ENCODE data around the gene ATP23. TPM values are rescaled to one million over a fixed set of nuclear protein-coding genes. Genes with fewer than 3 reads are reported as not detected.

Gene ATP23
- total and polyA plus RNA-seq, 2 donors (not counting 3 experiments of a cell fraction or from before 2014, with no cell fraction given), result 5.9 to 9.0 TPM

GRCh38 chr12:57908511-57908910 lies 32.9 kb upstream of the ATP23 start:
- Histone ChIP-seq H3K79me2 (ENCODE audit: control insufficient read depth, insufficient read depth, low read length) (no peaks in the 10 kb centered on the region), H3K27ac (ENCODE audit: insufficient read depth, low read depth, low read length) (no peak overlapping the region), H3K9me3 (replicated peaks; ENCODE audit: control insufficient read depth, insufficient read depth, low read length) (no peaks in the 10 kb centered on the region), H2AFZ (ENCODE audit: low read depth, low read length) (no peak overlapping the region), H3K36me3 (ENCODE audit: control insufficient read depth in 2 of 2, extremely low read depth in 1 of 2, insufficient read depth in 2 of 2, low read length in 2 of 2) (no peaks in the 10 kb centered on the region), H4K20me1 (replicated peaks; ENCODE audit: control insufficient read depth, extremely low read depth, insufficient read depth, low read length) (no peaks in the 10 kb centered on the region), H3K4me3 (replicated peaks in 1 of 3; ENCODE audit: insufficient read depth in 1 of 3, low read depth in 1 of 3, low read length in 3 of 3) (no peak overlapping the region), H3K4me2 (ENCODE audit: insufficient read depth, low read length) (no peak overlapping the region), H3K9ac (replicated peaks; ENCODE audit: extremely low read depth, insufficient read depth, low read length) (no peak overlapping the region), H3K9me1 (replicated peaks; ENCODE audit: control insufficient read depth, extremely low read depth, insufficient read depth, low read length) (no peaks in the 10 kb centered on the region), H3K27me3 (ENCODE audit: control insufficient read depth in 2 of 2, insufficient read depth in 2 of 2, low read length in 2 of 2) (peaks cover 19 to 23% of the 10 kb centered on the region in 2 experiments), H3K4me1 (ENCODE audit: control insufficient read depth, extremely low read depth, insufficient read depth, low read length) (peaks cover 2% of the 10 kb centered on the region)
- POLR2A ChIA-PET, result no interaction called here
- intact Hi-C loops (cut with micrococcal nuclease), result no loop called here
- BruUV-seq (replicated peaks), result no TSS peak
- FAIRE-seq (no peak), DNase-seq (ENCODE audit: low read depth, low spot score) (no peak)
- dilution Hi-C loops (cut with MboI; ENCODE audit: extremely low pct_ligation_motif_present, low sequenced_read_pairs), result no loop called here
- CTCF ChIA-PET, result interaction anchor here (1.1 to 1.3 kb wide), 2 partner anchors 12 to 78 kb away, joined by 3 to 4 read pairs; no protein-coding TSS in a partner anchor
- TF ChIP-seq FOS (IDR thresholded peaks at IDR 0.05; ENCODE audit: borderline replicate concordance, insufficient read depth, low read length), result no peak
- TF ChIP-seq JUN (IDR thresholded peaks at IDR 0.05; ENCODE audit: borderline replicate concordance, insufficient read depth, insufficient read length, low read depth), result no peak
- TF ChIP-seq GATA2 (IDR thresholded peaks at IDR 0.05; ENCODE audit: insufficient read depth, insufficient read length, low read depth, low read length), result no peak
- no peak for TF ChIP-seq POLR2A (IDR thresholded peaks at IDR 0.05; ENCODE audit: low read depth, low read length)
- no peak for TF ChIP-seq EZH2 (IDR thresholded peaks at IDR 0.05; ENCODE audit: borderline replicate concordance, low read depth, low read length, severe bottlenecking)

GRCh38 chr12:57909056-57909455 lies 32.3 kb upstream of the ATP23 start:
- Histone ChIP-seq H3K4me2 (ENCODE audit: insufficient read depth, low read length) (no peak overlapping the region), H3K36me3 (ENCODE audit: control insufficient read depth in 2 of 2, extremely low read depth in 1 of 2, insufficient read depth in 2 of 2, low read length in 2 of 2) (no peaks in the 10 kb centered on the region), H2AFZ (ENCODE audit: low read depth, low read length) (no peak overlapping the region), H3K9me1 (replicated peaks; ENCODE audit: control insufficient read depth, extremely low read depth, insufficient read depth, low read length) (no peaks in the 10 kb centered on the region), H3K4me3 (replicated peaks in 1 of 3; ENCODE audit: insufficient read depth in 1 of 3, low read depth in 1 of 3, low read length in 3 of 3) (no peak overlapping the region), H3K4me1 (ENCODE audit: control insufficient read depth, extremely low read depth, insufficient read depth, low read length) (peaks cover 2% of the 10 kb centered on the region), H3K79me2 (ENCODE audit: control insufficient read depth, insufficient read depth, low read length) (no peaks in the 10 kb centered on the region), H3K27me3 (ENCODE audit: control insufficient read depth in 2 of 2, insufficient read depth in 2 of 2, low read length in 2 of 2) (peaks cover 19 to 26% of the 10 kb centered on the region in 2 experiments), H4K20me1 (replicated peaks; ENCODE audit: control insufficient read depth, extremely low read depth, insufficient read depth, low read length) (no peaks in the 10 kb centered on the region), H3K9me3 (replicated peaks; ENCODE audit: control insufficient read depth, insufficient read depth, low read length) (no peaks in the 10 kb centered on the region), H3K9ac (replicated peaks; ENCODE audit: extremely low read depth, insufficient read depth, low read length) (no peak overlapping the region), H3K27ac (ENCODE audit: insufficient read depth, low read depth, low read length) (no peak overlapping the region)
- no TSS peak for BruUV-seq (replicated peaks)
- ChIA-PET POLR2A (no interaction called here), CTCF (interaction anchor here (1.1 to 1.3 kb wide), 2 partner anchors 11 to 79 kb away, joined by 3 to 4 read pairs; no protein-coding TSS in a partner anchor)
- intact Hi-C loops (cut with micrococcal nuclease), result no loop called here
- FAIRE-seq, result no peak
- dilution Hi-C loops (cut with MboI; ENCODE audit: extremely low pct_ligation_motif_present, low sequenced_read_pairs), result no loop called here
- TF ChIP-seq FOS (IDR thresholded peaks at IDR 0.05; ENCODE audit: borderline replicate concordance, insufficient read depth, low read length) (no peak), JUN (IDR thresholded peaks at IDR 0.05; ENCODE audit: borderline replicate concordance, insufficient read depth, insufficient read length, low read depth) (no peak), GATA2 (IDR thresholded peaks at IDR 0.05; ENCODE audit: insufficient read depth, insufficient read length, low read depth, low read length) (no peak), MAX (IDR thresholded peaks at IDR 0.05; ENCODE audit: insufficient read depth, insufficient read length) (no peak), POLR2AphosphoS5 (IDR thresholded peaks at IDR 0.05; ENCODE audit: insufficient read depth, low read depth, low read length) (no peak), MYC (IDR thresholded peaks at IDR 0.05; ENCODE audit: low read depth, low read length) (no peak), EZH2 (IDR thresholded peaks at IDR 0.05; ENCODE audit: borderline replicate concordance, low read depth, low read length, severe bottlenecking) (no peak), POLR2A (IDR thresholded peaks at IDR 0.05; ENCODE audit: low read depth, low read length) (no peak), CTCF (IDR thresholded peaks at IDR 0.05; ENCODE audit: extremely low read depth in 1 of 2, insufficient read depth in 1 of 2, low read depth in 1 of 2, low read length in 2 of 2) (no peak)
- no peak for DNase-seq (ENCODE audit: low read depth, low spot score)

Data from endothelial cell of umbilical vein (primary cell).